ENCODE data around the gene TUB.

DNA sequence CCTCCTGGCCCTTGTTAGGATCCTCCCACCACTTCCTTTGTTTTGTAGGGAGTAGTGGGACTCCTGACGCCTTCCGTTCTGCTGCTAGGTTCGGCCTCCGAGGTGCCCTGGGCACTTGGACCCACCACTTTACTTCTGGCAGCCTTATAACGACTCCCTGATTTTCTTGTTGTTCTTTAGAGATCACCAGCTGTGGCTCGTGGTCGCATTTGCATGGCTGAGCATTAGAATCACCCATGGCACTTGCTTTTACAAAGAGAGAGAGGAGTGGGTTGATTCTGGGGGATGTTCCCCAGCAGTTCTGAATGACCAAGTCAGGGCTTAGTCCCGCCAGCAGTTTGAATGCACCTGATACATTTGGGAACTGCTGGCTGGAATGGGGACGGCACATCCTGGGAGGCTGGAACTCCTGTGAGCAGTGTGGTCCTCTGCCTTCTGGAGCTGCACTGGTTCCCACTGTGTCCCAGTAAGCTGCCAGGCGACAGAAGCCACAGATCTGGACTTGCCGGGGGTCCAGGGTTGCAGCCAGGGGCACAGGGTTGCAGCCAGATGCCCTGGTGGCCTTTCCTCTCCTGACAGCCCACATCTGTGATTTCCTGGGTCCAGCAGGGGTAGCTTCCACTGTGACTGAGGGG is 4.1 kb downstream of the TUB start:
- TF ChIP-seq, protein P1, sequence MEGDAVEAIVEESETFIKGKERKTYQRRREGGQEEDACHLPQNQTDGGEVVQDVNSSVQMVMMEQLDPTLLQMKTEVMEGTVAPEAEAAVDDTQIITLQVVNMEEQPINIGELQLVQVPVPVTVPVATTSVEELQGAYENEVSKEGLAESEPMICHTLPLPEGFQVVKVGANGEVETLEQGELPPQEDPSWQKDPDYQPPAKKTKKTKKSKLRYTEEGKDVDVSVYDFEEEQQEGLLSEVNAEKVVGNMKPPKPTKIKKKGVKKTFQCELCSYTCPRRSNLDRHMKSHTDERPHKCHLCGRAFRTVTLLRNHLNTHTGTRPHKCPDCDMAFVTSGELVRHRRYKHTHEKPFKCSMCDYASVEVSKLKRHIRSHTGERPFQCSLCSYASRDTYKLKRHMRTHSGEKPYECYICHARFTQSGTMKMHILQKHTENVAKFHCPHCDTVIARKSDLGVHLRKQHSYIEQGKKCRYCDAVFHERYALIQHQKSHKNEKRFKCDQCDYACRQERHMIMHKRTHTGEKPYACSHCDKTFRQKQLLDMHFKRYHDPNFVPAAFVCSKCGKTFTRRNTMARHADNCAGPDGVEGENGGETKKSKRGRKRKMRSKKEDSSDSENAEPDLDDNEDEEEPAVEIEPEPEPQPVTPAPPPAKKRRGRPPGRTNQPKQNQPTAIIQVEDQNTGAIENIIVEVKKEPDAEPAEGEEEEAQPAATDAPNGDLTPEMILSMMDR (IDR thresholded peaks at IDR 0.05) = no peak
- no peak for TF ChIP-seq POLR2A (IDR thresholded peaks at IDR 0.05)
